ENCODE measurements around the gene PRKN.

Gene PRKN

DNA sequence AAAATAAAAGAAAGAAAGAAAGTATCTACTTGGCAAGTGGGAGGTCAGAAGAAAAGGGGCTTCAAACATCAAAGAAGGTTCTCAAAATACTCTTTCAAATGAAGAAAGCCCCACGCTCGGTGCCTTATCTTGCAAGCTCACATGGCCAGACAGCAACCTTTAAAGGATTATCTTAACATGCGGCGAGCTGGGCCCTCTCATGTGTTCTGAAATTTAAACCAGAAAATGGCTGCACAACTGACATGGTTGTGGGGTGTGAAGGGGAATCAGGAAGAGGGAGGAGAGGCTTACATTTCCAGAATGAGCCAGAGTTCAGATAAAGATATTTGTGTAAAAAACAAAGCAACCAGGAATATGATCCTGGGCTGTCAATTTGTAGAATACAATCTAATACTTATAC lies 363.1 kb downstream of the PRKN start:
- no peak for DNase-seq

DNA sequence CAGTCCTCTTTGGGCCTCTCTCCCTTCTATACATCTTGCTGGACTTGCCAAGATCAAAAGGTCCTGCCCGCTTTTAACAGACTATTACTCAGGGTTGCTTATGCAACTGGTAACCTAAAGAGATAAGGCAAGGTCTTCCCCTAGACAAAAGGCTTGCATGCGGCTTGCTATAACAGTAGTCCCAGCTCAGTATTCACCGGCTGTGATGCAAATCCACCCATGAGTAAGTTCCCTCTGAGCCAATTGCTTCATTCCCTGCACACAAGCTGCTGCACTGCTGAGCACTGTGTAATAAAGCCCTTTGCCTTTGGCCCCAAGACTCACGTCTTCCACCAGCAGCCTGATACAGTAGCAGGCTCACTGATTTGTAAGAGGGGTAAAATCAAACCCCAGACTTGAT lies 363.8 kb downstream of the PRKN start:
- no peak for DNase-seq

DNA sequence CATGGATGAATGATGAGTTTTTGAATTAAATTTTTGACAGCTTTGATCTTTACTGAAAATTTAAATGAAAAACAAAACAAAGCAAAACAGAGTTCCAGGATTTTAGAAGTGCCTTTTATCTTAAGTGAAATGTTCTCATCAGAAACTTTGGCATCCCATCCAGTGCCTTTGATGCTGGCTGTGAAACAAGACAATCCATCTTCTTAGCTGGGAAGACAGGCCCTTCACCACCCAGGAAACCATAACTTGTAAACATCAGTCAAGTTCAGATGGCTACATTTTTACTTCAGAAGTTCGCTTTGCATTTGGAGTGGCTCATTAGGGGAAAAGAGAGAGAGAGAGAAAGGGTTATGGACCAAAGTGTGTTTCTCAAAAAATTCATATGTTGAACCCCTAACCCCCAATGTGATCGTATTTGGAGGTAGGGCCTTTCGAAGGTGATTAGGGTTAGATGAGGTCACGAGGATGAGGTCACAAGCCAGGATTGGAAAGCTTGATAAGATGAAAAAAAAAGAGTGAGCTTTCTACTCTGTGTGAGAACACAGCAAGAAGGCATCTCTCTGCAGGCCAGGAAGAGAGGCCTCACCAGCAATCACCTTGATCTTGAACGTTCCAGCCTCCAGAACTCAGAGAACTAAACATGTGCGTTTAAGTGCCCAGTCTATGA lies 366.5 kb downstream of the PRKN start:
- no peak for DNase-seq

DNA sequence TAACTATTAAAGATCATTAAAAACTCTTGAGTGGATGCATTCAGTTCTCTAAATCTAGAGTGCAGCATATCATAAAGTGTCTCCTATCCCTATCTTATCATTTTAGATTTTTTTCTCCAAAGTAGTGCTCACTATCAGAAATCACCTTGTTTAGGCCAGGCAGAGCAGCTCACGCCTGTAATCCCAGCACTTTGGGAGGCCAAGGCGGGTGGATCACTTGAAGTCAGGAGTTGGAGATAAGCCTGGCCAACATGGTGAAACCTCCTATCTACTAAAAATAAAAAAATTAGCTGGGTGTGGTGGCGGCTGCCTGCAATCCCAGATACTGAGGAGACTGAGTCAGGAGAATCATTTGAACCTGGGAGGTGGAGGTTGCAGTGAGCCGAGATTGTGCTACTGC lies 368.9 kb downstream of the PRKN start:
- no peak for DNase-seq

DNA sequence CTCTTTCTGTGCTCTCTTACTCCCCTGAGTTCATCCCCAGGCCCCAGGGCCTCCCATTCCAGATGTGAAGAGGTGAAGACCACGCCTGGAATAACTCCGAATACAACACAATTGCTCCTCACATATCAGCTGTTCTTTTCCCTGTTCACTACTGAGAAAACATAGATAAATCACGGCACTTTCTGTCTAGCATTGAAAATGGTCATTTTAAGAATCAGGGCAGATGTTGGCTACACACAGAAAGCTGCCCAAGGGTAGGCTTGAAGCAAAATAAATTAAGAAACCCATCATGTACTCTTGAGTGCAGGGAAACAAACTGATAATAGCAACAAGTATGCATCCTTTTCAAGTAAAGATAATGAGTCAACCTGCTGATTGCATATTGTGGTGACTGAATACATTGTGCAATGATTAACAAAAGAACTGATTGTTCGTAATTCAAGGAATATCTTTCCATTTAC lies 382.5 kb downstream of the PRKN start:
- DNase-seq: no peak

DNA sequence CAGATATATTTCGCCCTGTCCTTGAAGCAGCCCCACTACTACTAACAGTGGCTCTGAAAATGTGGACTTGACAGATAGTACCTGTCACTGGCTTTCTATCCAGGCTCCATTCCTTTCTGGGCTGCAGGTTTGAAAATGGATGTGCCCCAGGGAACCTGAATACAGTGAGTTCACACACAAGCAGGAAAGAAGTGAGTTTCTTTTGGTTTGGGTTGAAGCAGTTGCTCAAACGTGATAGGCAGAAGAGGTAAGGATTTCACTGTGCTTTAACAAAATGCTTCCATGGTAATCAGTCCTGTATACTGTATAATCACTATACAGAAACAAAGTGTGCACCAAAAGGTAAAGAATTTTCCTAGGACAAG lies 382.9 kb downstream of the PRKN start:
- DNase-seq: no peak

DNA sequence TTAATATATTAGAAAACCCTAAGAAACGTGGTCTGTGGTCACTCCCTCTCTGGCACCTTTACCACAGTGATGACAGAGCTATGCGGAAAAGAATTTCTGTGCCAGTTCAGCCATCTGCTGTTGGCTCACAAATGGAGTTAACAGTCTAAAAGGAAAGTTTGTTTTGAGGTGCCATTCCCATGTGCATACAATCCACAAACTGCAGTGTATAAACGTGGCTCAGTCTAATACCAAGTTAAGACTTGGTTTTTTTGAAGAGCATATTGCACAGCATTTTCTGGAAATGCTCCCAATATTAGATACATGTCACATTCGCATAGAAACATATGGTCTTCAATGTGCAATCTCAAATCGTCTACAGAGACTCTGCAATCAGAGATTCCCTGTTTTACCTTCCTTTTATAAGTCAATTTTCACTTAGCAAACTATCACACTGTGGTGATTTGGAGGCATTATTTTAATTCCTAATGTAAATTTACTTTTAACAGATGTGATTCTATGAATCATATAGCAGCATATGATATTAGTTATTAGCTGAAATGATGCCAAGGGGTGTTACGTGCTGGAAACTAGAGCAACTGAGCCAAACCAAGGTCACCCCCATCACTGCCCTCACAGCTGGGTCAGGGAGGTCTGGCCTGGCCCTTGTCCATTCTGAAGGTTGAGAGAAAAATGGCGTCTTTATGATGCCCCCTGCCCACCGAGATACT lies 383.5 kb downstream of the PRKN start:
- DNase-seq: no peak

DNA sequence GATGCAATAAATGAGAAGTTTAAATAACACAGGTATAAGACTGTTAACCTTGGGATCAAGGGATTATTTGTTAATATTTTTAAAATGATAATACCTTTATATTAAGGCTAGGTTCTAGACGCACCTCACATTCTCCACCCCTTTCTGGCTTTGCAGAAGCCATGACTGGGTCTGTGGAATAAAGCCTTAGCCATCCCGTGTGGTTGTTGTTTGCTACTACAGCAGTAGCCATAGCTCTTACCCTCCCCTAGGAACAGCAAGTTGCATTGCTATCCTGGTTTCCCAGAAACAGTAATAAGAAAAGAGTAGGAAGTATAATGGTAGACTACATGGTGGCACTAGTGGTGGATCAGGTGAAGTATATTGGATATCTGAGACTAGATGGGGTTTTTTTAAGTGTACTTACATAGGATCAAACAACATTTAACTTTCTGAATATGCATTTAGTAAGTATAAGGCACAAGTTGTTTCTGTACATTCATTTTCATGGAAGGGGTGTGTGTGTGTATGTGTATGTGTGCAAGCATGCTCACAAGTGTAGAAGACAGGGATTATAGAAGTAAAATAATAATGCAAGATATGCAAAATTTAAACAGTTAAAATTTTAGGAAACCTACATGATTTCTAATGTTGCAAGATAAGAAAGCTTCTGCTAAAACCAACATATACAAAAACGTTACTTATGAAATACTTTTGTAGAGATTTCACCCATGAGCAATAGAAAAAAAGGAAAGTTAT lies 384.2 kb downstream of the PRKN start:
- DNase-seq: no peak

DNA sequence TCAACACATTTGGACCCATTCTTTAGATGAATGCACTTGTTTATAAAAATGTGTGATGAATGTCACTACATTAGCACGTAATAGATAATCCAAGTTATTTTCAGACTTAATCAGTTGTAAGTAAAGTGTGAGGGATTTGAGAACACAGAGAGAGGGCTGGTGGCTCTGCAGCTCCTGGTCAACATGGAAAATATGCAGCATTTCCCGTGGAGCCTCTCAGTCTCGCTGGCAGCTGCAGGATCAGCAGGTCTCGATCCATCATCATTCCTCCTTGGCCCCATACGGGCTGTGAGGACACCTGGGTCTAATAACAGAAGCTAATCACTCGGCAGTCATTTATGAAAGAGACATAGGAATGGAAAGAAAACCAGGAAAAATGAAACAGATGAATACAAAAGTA lies 390.2 kb downstream of the PRKN start:
- no peak for DNase-seq

DNA sequence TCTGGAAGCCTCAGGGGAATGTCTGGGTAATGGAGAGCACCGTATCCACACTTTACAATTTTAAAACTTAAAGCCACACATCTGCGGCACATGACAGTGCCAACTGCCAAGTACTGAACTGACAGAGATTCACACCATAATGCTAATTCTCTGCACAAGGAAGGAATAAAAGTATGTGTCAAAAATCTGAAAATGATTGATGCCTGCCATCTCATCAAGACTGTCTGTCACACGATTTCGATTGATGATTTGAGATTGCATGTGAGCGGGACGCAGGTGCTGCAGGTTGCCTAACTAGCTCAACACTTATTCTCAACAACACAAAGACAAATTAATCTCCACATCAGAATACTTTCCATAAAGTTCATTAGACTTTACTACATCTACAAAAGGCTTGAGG lies 391.2 kb downstream of the PRKN start:
- DNase-seq: no peak

DNA sequence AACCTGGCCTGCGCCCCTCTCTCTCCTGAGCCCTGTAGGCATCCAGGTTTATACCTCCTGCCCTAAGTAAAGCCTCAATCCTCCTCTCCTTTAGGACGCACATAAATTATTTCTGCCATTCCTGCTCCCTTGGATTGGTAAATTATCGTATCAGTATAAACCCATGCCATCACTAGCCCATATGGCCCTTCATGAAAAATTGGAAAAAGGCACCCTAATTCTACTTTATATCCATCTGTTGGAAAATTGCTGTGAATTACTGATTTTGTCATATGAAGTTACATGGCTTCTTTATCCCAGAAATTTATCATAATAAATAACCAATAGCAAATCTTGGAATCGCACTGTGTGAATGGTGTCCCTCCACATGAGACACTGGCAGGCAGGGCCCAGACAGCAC lies 395.2 kb downstream of the PRKN start:
- DNase-seq: no peak

DNA sequence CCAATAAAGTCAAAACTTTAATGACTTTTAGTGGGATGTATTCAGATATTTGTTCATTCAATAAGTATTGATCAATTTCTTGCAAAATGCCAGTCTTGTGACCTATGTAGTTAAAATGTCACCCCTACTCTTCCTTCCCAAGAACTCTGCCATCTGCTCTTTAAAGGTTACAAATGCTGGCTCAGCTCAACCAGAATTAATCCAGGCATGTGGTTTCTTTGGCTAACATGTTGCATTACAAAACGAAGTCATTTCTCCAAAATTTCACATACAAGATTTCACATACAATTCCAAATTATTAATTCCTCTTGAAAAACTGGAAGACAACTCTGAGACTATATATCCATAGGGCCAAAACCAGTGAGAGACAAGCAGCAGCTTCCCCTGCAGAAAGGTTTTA lies 395.7 kb downstream of the PRKN start:
- DNase-seq: no peak

DNA sequence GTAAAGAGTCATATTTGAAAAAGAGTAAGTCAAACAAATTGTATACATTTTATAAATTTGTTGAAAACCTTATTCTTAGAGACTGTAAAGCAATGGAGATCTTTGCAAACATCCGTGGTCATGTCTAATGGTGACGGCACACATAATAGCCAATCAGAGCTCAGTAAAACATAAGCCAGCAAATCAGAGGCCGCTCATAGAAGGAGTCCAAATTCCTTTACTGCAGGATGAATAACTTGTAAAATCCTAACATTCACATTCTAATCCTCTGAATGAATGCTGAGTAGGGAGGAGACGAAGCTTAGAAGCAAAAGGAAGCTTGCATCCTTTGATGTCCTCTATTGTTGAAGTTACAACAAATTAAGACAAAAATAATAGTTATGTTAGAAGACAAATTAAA lies 401.7 kb downstream of the PRKN start:
- no peak for DNase-seq

DNA sequence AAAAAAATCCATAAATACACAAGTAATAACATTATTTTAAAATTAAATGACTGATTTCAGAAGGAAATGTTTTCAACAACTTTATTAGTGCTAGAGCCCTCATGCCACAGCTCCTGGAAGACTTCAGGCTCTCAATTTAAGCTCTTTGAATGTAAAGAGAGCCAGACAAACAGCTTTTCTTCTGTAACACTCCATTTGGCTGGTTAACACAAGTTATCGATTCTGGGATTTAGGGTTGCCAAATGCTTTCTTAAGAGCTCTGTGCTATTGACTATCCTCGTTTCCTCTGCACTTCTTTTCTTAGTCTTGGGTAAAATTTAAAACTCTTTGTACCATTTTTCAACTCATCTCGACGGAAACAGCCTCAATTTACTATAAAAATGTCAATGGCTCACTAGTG lies 402.5 kb downstream of the PRKN start:
- DNase-seq: no peak

DNA sequence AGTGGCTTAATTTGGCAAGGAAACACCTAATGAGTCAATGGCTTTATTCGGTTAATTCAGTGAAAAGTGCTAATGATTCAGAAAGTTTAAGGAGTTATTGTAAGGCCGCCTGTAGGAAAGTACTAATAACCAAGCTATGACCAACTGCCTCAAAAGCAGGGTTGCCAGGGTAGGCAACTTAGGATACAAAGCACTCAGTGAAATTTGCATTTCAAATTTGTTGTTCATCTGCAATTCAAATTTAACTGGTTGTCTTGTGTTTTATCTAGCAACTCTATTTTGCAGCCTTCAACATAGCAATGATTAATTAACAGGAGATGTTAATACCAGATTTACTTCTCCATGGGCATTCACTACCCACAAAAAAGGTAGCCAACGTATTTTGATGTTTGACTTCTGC lies 412.3 kb downstream of the PRKN start:
- DNase-seq: no peak

DNA sequence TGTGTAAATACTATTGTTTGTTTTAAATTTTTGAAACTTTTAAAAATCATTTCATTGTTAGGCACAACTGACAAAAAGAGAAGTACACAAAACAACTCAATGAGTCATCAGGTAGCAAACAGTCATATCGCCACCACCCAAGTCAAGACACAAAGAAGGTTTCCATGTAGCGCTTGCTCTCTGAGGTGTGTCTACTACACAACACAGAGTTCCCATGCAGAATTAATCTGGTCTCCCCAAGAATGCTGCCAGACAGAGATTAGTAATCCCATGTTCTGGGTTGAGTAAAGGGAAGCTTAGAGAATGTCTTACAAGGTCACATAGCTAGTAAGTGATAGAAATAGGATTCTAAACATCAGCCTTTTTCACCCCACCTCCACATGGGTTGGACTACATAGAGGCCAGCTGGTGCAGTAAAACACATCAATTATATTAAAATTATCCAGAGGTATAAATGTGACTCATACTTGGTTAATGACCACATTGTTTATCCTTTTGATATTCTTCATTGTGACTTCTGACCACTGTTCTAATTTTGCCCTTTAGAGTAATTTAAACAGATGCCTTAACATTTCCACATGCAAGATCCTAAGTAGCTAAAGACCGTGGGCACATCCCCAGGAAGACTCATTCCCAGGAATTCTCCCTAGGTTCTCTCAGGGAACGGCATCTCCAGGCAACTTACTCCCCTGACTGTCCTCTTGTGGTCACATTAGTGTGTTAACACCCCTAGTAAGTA lies 413.5 kb downstream of the PRKN start:
- DNase-seq: no peak

DNA sequence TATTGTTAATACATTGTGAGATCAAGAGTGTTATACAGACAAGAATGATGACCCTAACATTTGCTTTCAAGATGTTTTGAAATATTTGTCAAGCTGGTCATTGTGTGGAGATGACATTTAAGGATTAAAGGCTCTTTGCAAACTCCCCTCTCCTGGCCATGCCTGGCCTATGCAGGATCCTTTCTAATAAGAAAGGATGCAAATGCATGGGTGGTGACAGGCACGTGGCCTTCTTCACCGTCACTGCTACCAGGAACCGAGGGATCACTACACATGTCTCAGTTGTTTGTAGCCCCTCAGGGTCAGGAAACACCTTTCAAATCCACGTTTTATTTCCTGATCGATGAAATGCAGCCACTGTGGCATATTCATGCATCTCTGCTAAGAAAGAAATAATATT lies 419.7 kb downstream of the PRKN start:
- DNase-seq: no peak

DNA sequence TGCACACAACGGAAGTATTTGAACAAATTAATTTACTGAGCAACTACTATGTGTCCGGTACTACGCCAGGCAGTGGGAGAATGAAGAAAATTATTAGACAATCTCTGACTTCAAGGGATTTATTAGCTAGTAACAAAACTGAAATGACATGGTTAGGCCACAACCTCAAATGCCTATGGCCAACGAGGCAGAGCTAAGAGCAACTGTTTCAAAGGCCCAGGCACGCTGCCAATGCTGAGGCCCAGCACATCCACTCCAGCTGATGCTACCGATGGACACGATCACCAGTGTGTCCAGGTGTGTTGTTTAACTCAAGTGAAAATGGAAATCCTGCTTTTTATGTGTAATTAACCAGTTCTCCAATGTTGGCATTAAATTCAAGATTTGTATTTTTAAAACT lies 420.9 kb downstream of the PRKN start:
- DNase-seq: no peak

DNA sequence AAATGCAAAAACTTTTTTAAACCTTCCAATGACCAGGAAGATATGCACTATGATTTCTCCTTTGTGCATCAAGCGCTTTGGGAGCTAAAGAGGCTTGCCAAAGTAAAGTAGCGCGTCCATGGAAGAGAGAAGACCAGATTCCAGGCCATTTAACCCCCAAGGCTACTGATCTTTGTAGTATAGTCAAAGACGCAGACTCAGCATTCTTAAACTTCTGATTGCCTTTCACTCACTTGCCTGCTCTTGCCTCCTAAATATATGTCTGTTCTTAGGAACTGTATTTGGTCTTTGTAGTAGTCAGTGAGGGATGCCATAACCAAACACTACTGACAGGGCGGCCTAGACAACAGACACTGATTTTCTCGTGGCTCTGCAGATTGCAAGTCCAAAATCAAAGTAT lies 426.4 kb downstream of the PRKN start:
- no peak for DNase-seq

DNA sequence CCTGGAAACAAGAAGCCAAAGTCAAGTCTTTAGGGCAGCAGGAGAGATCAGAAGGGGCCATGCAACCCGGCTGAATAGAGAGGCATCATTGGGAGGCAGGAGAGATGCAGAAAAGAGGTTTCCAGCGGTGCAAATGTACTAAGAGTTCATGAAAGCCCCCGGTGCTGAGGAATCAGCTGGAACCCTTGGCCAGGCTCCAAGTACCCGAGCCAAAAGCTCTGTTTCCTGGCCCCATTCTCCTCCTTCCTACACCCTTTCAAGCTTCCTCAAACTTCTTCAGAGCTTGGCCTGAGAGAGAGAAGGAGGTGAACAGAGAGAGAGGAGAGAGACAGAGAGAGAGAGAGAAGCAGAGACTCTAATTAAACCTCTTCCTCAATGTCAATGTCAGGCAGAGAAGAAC lies 433.5 kb downstream of the PRKN start:
- no peak for DNase-seq

DNA sequence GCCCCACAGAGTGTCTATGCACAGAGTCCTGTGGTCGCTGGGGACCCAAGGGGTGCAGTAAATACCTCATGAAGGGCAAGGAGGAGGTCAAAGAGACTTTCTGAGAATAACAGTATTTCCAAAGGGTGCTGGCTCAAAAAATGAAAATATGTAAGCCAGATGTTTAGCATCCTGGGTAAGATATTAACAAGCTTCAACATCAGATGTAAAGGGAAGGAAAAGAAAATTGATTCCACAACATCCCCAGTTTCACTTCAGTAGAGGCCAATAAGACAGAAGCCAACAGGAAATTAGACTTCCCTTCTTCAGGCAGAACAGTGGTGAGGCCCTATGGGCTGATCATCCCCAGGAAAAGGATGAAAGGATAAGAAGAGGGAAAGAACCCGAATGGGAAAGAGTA lies 434.7 kb downstream of the PRKN start:
- no peak for DNase-seq

DNA sequence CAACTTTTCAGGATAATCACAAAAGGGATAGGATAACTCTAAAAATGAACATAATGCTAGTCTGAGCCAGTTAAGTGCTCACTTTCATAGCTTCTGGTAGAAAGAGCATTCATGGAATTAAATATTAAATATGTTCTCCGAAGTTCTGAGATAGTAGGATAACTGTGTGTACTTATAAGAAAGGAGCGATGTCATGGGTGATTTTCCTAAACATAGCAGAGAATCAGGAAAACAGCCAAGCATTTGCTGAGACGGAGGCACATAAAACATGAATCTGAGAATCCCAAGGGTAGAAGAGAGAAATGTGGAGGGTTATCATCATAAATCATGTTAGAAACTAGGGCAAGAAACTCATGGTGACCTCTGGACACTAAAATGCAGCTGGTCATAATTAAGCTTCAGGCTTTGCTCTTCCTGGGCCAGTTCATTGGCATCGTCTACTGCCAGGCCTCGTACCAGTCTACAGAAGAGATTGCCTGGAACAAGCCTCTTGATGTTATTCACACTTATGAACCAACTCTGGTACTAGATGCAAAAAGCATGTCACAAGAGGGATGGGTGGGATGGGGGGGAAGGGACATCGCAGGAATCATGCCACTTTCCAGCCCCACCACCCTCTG lies 436.6 kb downstream of the PRKN start:
- no peak for DNase-seq

DNA sequence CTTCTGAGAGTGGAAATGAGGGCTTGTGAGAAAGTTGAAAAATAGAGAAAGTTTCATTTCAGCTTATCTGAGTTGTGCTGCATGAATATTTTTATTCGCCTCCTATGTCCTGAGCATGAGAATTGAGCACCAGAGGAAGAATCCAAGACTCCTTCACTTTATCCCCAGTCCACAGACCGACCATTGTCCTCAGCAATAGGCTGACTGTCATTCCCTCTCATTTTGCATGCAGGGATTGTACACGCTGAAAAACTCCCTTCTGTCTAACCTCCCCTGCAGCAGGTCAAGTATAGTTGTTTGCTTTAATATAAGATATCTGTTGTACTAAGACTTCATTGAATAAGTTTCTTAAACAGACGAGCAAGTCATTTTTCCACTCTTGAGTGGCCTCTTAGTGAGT lies 437.6 kb downstream of the PRKN start:
- DNase-seq: no peak
